Liver (tissue), 9 donors: ENCODE results near the gene SHH. TPM values are rescaled to one million over a fixed set of nuclear protein-coding genes. Genes with fewer than 3 reads are reported as not detected.

Experiments used
- DNase-seq: peaks from one replicate; pipeline ENCODE4 v3.0.0-alpha.2; 2017; ENCODE audit warnings: low spot score
- H3K27ac ChIP-seq, 2 donors: one replicate each; pipeline ENCODE4 v1.7.0; 2013; ENCODE audit warnings: inconsistent platforms in 2 of 2, low read length in 2 of 2, control low read depth in 1 of 2, low read depth in 1 of 2, mild to moderate bottlenecking in 1 of 2
- H3K27me3 ChIP-seq, 4 donors: one replicate each; pipeline versions ENCODE4 v1.6.1 to v1.7.0; 2013; ENCODE audit warnings: low read length in 3 of 4, inconsistent platforms in 1 of 4, mild to moderate bottlenecking in 1 of 4, moderate library complexity in 1 of 4; ENCODE audit not compliant: control insufficient read depth in 4 of 4, insufficient read depth in 4 of 4
- H3K36me3 ChIP-seq, 4 donors: one replicate each; pipeline versions ENCODE4 v1.6.1 to v1.7.0; 2013; ENCODE audit warnings: low read length in 3 of 4, mild to moderate bottlenecking in 3 of 4, low read depth in 1 of 4, moderate library complexity in 1 of 4; ENCODE audit not compliant: control insufficient read depth in 4 of 4, insufficient read depth in 3 of 4
- H3K4me1 ChIP-seq, 4 donors: one replicate each; pipeline versions ENCODE4 v1.6.1 to v1.7.0; 2013; ENCODE audit warnings: low read length in 3 of 4, mild to moderate bottlenecking in 3 of 4, moderate library complexity in 1 of 4; ENCODE audit not compliant: control insufficient read depth in 4 of 4, insufficient read depth in 4 of 4
- H3K4me3 ChIP-seq, 3 donors: one replicate each; pipeline versions ENCODE4 v1.6.1 to v1.7.0; 2013; ENCODE audit warnings: low read length in 3 of 3, control low read depth in 1 of 3, low read depth in 1 of 3, mild to moderate bottlenecking in 1 of 3
- H3K9ac ChIP-seq, 2 donors: one replicate each; pipeline ENCODE4 v1.7.0; 2013; ENCODE audit warnings: low read length in 2 of 2, mild to moderate bottlenecking in 2 of 2, moderate library complexity in 2 of 2, control low read depth in 1 of 2, low read depth in 1 of 2
- H3K9me3 ChIP-seq, 4 donors: one replicate each; pipeline versions ENCODE4 v1.6.1 to v1.7.0; 2013; ENCODE audit warnings: low read length in 3 of 4; ENCODE audit not compliant: control insufficient read depth in 4 of 4
- EGR1 ChIP-seq, 2 donors: IDR thresholded peaks; 2 replicates each; pipeline ENCODE4 v1.6.1; 2016 to 2018; ENCODE audit warnings: antibody characterized with exemption in 2 of 2, low read depth in 2 of 2
- FOXA1 ChIP-seq: IDR thresholded peaks from 2 replicates; pipeline ENCODE4 v1.6.1; 2016; ENCODE audit warnings: antibody characterized with exemption
- FOXA2 ChIP-seq: IDR thresholded peaks from 2 replicates; pipeline ENCODE4 v1.6.1; 2016; ENCODE audit warnings: antibody characterized with exemption
- GABPA ChIP-seq, 2 donors: IDR thresholded peaks in 1 of 2; conservative IDR thresholded peaks in 1 of 2; 2 replicates each; pipeline ENCODE4 v1.6.1; 2016; ENCODE audit warnings: antibody characterized with exemption in 2 of 2, mild to moderate bottlenecking in 1 of 2, moderate library complexity in 1 of 2
- HNF4A ChIP-seq, 2 donors: conservative IDR thresholded peaks; 2 replicates each; pipeline ENCODE4 v1.6.1; 2016; ENCODE audit warnings: antibody characterized with exemption in 2 of 2, mild to moderate bottlenecking in 2 of 2
- HNF4G ChIP-seq: IDR thresholded peaks from 2 replicates; pipeline ENCODE4 v1.6.1; 2016; ENCODE audit warnings: antibody characterized with exemption
- JUND ChIP-seq, 2 donors: IDR thresholded peaks; 2 replicates each; pipeline ENCODE4 v1.6.1; 2016; ENCODE audit warnings: antibody characterized with exemption in 2 of 2
- MAX ChIP-seq: IDR thresholded peaks from 2 replicates; pipeline ENCODE4 v1.6.1; 2016; ENCODE audit warnings: antibody characterized with exemption
- NR2F2 ChIP-seq: IDR thresholded peaks from 2 replicates; pipeline ENCODE4 v1.6.1; 2016; ENCODE audit warnings: antibody characterized with exemption
- RAD21 ChIP-seq, 2 donors: IDR thresholded peaks; 2 replicates each; pipeline ENCODE4 v1.6.1; 2016; ENCODE audit warnings: antibody characterized with exemption in 2 of 2, mild to moderate bottlenecking in 2 of 2
- REST ChIP-seq: IDR thresholded peaks from 2 replicates; pipeline ENCODE4 v1.6.1; 2016; ENCODE audit warnings: antibody characterized with exemption, mild to moderate bottlenecking
- RXRA ChIP-seq, 2 donors: IDR thresholded peaks; 2 replicates each; pipeline ENCODE4 v1.6.1; 2017 to 2018; ENCODE audit warnings: antibody characterized with exemption in 2 of 2, mild to moderate bottlenecking in 1 of 2
- SP1 ChIP-seq: IDR thresholded peaks from 2 replicates; pipeline ENCODE4 v1.6.1; 2018; ENCODE audit warnings: antibody characterized with exemption, mild to moderate bottlenecking
- TAF1 ChIP-seq: conservative IDR thresholded peaks from 2 replicates; pipeline ENCODE4 v1.6.1; 2016; ENCODE audit warnings: antibody characterized with exemption, mild to moderate bottlenecking
- YY1 ChIP-seq: IDR thresholded peaks from 2 replicates; pipeline ENCODE4 v1.6.1; 2016; ENCODE audit warnings: antibody characterized with exemption, mild to moderate bottlenecking
- ZBTB33 ChIP-seq: IDR thresholded peaks from 2 replicates; pipeline ENCODE4 v1.6.1; 2016; ENCODE audit warnings: antibody characterized with exemption
- WGBS: extraction: QIAGEN DNeasy Blood & Tissue Kit; methylation state at CpG from one replicate; pipeline ENCODE4 v1.1.7; 2013; 5-methylcytosine and 5-hydroxymethylcytosine counted together
- polyA plus RNA-seq, 2 donors: library from polyadenylated mRNA; stranded (reverse) in 1 of 2; unstranded in 1 of 2; fragments of 200-250 nt in 1 of 2; fragments of >200 nt in 1 of 2; fragmentation: Nextera tagmentation in 1 of 2; extraction: Ambion mirVana in 1 of 2; gene quantifications; one replicate each; pipeline versions ENCODE4 v1.2.1 to v1.2.3, GENCODE V29; 2013 to 2015
- total RNA-seq, 2 donors: library from RNA; depleted of rRNA; stranded (reverse); fragments of >200 nt; gene quantifications; one replicate each; pipeline ENCODE4 v1.2.3, GENCODE V29; 2014
- TF ChIP-seq, protein P1 (sequence below): IDR thresholded peaks from 2 replicates; pipeline ENCODE4 v1.6.1; 2016; ENCODE audit warnings: antibody characterized with exemption
- TF ChIP-seq, protein P2 (sequence below): fragments of 150-350 bp; IDR thresholded peaks from 2 replicates; pipeline ENCODE4 v1.5.1; 2017; ENCODE audit warnings: improper control_type of control experiment, low read depth, low read length; ENCODE audit not compliant: missing input control
- donor health status: healthy.
- donor health status: healthy.
- donor health status: healthy.
- donor health status: healthy.
- donor health status: healthy.

The SHH gene
- total and polyA plus RNA-seq, 4 donors, result 3.9 to 10.0 (median 5.2) TPM

DNA sequence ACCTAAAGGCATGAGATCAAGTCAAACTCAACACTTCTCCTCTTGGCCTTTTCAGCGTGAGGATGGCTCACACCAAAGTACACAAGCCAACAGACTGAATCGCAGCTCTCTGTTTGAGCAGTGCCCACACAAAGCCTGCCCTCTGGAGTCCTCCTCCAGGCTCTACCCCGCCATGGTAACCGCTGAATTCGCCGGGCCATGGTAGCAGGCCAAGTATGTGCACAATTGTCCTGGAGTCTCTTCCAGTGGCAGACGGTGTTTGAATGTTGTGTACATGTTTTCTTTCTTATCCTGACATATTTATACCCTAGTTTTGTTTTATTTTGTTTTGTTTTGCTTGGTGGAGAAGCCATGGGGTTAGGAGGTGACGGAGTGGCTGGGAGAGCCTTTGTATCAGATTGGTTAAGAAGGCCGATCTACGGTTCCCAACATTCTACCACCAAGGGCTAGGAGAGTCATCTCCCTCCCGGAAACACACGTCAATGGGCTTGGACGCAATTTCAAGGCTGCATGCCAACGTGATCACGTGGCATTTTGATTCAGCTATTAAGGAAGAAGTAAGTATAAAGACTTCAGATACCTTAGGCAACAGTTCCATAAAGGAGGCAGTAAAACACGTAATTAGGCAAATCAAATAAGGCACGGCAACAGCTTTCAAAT is 12.1 kb upstream of the SHH start:
- Histone ChIP-seq H3K4me3 (no peak overlapping the region), H3K27ac (no peak overlapping the region), H3K36me3 (no peaks in the 10 kb centered on the region), H3K9me3 (no peaks in the 10 kb centered on the region), H3K27me3 (no peaks in the 10 kb centered on the region), H3K9ac (no peak overlapping the region), H3K4me1 (no peaks in the 10 kb centered on the region)
- DNase-seq, result no peak
- no peak for TF ChIP-seq HNF4G
- TF ChIP-seq, protein P1, sequence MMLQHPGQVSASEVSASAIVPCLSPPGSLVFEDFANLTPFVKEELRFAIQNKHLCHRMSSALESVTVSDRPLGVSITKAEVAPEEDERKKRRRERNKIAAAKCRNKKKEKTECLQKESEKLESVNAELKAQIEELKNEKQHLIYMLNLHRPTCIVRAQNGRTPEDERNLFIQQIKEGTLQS, result no peak
- TF ChIP-seq ZBTB33, result no peak
- no peak for TF ChIP-seq GABPA (IDR thresholded peaks at IDR 0.05 in 1 of 2, conservative IDR thresholded peaks at IDR 0.05 in 1 of 2)
- TF ChIP-seq FOXA1, result no peak
- no peak for TF ChIP-seq NR2F2
- TF ChIP-seq, protein P2, sequence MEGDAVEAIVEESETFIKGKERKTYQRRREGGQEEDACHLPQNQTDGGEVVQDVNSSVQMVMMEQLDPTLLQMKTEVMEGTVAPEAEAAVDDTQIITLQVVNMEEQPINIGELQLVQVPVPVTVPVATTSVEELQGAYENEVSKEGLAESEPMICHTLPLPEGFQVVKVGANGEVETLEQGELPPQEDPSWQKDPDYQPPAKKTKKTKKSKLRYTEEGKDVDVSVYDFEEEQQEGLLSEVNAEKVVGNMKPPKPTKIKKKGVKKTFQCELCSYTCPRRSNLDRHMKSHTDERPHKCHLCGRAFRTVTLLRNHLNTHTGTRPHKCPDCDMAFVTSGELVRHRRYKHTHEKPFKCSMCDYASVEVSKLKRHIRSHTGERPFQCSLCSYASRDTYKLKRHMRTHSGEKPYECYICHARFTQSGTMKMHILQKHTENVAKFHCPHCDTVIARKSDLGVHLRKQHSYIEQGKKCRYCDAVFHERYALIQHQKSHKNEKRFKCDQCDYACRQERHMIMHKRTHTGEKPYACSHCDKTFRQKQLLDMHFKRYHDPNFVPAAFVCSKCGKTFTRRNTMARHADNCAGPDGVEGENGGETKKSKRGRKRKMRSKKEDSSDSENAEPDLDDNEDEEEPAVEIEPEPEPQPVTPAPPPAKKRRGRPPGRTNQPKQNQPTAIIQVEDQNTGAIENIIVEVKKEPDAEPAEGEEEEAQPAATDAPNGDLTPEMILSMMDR, result no peak
- TF ChIP-seq EGR1 (IDR thresholded peaks at IDR 0.05; ENCODE audit: low read depth in 2 of 2), result no peak
- TF ChIP-seq YY1, result no peak
- TF ChIP-seq RAD21 (IDR thresholded peaks at IDR 0.05), result no peak
- no peak for TF ChIP-seq MAX
- TF ChIP-seq JUND (IDR thresholded peaks at IDR 0.05), result no peak
- no peak for TF ChIP-seq TAF1
- TF ChIP-seq REST, result no peak
- no peak for TF ChIP-seq HNF4A (conservative IDR thresholded peaks at IDR 0.05)
- TF ChIP-seq RXRA (IDR thresholded peaks at IDR 0.05), result no peak
- TF ChIP-seq SP1, result no peak
- no peak for TF ChIP-seq FOXA2
- 85% methylated on average over 17 of the region's 17 CpGs for WGBS
